Fibroblast of mammary gland (primary cell): ENCODE results near the gene RECK.
A peak's percentile ranks its signal among the peaks of the same experiment; 100 is the strongest.
"Not testable (repeated sequence)": the region's sequence is repeated elsewhere in the genome, so short reads cannot be mapped to it uniquely, and the experiment has no call there.

Experiments
- DNase-seq: peaks from one replicate; pipeline ENCODE4 v3.0.0-alpha.2; 2010; ENCODE audit warnings: low read depth
- H3K4me3 ChIP-seq: 2 replicates; pipeline ENCODE4 v1.5.1; 2011; ENCODE audit warnings: low read depth, mild to moderate bottlenecking, low read length, moderate library complexity; ENCODE audit not compliant: control insufficient read depth
- CTCF ChIP-seq: conservative IDR thresholded peaks from 2 replicates; pipeline ENCODE4 v1.5.1; 2011; ENCODE audit warnings: low read depth, low read length, inconsistent platforms; ENCODE audit not compliant: control insufficient read depth, insufficient read depth

The RECK gene, protein sequence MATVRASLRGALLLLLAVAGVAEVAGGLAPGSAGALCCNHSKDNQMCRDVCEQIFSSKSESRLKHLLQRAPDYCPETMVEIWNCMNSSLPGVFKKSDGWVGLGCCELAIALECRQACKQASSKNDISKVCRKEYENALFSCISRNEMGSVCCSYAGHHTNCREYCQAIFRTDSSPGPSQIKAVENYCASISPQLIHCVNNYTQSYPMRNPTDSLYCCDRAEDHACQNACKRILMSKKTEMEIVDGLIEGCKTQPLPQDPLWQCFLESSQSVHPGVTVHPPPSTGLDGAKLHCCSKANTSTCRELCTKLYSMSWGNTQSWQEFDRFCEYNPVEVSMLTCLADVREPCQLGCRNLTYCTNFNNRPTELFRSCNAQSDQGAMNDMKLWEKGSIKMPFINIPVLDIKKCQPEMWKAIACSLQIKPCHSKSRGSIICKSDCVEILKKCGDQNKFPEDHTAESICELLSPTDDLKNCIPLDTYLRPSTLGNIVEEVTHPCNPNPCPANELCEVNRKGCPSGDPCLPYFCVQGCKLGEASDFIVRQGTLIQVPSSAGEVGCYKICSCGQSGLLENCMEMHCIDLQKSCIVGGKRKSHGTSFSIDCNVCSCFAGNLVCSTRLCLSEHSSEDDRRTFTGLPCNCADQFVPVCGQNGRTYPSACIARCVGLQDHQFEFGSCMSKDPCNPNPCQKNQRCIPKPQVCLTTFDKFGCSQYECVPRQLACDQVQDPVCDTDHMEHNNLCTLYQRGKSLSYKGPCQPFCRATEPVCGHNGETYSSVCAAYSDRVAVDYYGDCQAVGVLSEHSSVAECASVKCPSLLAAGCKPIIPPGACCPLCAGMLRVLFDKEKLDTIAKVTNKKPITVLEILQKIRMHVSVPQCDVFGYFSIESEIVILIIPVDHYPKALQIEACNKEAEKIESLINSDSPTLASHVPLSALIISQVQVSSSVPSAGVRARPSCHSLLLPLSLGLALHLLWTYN

DNA sequence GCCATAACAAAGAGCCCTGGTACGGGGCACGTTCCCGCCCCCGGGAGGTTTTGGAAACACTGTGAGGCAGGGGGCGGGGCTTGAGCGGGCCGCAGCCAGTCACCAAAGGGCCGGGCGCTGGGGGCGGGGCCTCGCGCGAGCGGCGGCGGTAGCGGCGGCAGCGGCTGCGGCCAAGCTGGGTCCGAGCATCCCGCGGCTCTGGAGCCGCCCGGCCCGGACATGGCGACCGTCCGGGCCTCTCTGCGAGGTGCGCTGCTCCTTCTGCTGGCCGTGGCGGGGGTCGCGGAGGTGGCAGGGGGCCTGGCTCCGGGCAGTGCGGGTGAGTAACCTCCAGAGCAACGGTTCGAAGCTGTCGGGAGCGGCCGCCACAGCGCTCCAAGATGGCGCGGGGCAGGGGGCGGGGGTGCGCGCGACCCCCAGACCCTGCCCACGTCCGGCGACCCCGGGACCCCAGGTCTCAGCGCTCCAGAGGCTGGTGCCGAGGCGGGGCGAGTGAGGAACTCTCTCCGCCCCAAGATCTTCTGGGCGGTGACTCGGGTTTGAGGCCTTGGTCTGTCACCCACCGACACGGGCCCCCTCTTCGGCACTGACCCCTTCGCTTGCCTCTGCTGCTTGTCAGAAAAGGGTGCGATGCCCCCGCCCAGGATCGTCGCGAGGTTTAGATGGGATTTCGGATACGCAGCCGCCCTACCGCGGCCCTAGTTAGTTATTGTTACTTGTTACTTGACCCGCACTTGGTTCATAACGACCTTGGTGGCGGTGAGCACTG lies at the start of gene RECK:
Gene RECK (plus strand): TSS at position 134 of the 769 bp plus-strand sequence. CDS start 86 bp downstream, at position 220.
- no peak for TF ChIP-seq CTCF
- peak; percentile 92 for DNase-seq
- peak within 1 kb of the TSS; percentile 80 for H3K4me3 ChIP-seq

DNA sequence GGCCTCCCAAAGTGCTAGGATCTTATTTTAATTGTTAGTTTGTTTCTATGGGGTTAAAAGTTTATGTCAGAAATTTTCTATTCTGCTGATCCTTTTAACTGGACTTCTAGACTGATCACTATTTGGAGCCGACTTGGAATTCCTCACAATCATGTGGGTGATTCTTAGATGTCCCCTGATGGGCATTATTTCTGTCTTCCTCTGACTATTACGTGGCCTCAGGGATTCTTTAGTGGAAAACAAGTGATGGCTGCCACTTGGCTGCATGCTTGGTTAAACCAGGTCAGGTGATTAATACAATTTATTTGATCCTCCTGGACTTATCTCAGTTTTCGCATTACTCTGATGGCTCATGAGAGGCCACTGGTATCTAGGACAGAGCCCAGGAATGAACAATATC lies 46.6 kb upstream of the RECK start:
- DNase-seq, result no peak
- no peak overlapping the region for H3K4me3 ChIP-seq
- no peak for TF ChIP-seq CTCF

- DNase-seq, H3K4me3 ChIP-seq: not testable (repeated sequence)
These were observed 43.6 kb upstream of the RECK start for GRCh38 chr9:35993136-35993535.

- DNase-seq, result no peak
- H3K4me3 ChIP-seq, result no peak overlapping the region
- no peak for TF ChIP-seq CTCF
These were observed 42.6 kb upstream of the RECK start for GRCh38 chr9:35993976-35994720.

DNA sequence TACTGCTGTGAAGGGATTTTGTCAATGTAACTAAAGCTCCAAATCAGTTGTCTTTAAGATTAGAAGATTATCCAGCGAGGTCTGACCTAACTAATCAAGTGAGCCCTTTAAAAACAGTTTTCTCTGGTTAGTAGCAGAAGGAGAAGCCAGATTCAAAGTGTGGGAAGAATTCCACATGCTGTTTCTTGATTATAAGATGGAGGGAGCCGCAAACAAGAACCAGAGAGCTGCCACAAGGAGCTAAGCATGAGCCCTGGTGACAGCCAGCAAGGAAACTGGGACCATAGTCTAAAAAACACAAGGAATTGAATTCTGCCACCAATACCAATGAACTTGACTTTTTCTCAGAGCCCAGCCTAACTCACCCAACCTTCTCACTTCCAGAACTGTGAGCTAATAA lies 41.8 kb upstream of the RECK start:
- no peak for TF ChIP-seq CTCF
- no peak for DNase-seq
- no peak overlapping the region for H3K4me3 ChIP-seq

GRCh38 chr9:35996358-35996970 lies 40.2 kb upstream of the RECK start:
- TF ChIP-seq CTCF, result no peak
- DNase-seq, result peak; percentile 49
- H3K4me3 ChIP-seq, result no peak overlapping the region

DNA sequence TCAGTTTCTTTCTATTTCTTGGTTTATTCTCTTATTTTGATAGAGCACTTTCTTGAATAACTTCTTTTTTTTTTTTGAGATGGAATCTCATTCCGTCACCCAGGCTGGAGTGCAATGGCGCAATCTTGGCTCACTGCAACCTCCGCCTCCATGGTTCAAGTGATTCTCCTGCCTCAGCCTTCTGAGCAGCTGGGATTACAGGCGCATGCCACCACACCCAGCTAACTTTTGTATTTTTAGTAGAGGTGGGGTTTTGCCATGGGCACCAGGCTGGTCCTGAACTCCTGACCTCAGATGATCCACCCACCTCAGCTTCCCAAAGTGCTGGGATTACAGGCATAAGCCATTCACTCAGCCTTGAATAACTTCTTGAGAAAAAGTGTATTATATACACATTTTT lies 39.7 kb upstream of the RECK start:
- not testable (repeated sequence) for DNase-seq

More for the DNA sequence above, 39.7 kb upstream of the RECK start:
- H3K4me3 ChIP-seq, result not testable (repeated sequence)
